ENCODE data around the gene GRAMD1A.

Gene GRAMD1A

GRCh38 chr19:35059006-35059798, 59.1 kb downstream of the GRAMD1A start:
- intact Hi-C loops (cut with DNase I; ENCODE audit: low total_unique reads) = no loop called here
- TF ChIP-seq CTCF (IDR thresholded peaks at IDR 0.05) = no peak

GRCh38 chr19:35059799-35060091, 59.6 kb downstream of the GRAMD1A start:
- no peaks in the 10 kb centered on the region for H3K4me1 ChIP-seq
- TF ChIP-seq CTCF (IDR thresholded peaks at IDR 0.05) = no peak
- H3K36me3 ChIP-seq = no peaks in the 10 kb centered on the region
- intact Hi-C loops (cut with DNase I; ENCODE audit: low total_unique reads) = loop anchor here (10.0 kb wide), 1 partner anchor 215 kb away; no protein-coding TSS in a partner anchor
- no peaks in the 10 kb centered on the region for H3K9me3 ChIP-seq
- no peak overlapping the region for H3K27ac ChIP-seq
- no peak for DNase-seq
- peaks cover 0 to 26% of the 10 kb centered on the region in 2 donors for H3K27me3 ChIP-seq
- H3K4me3 ChIP-seq = no peak overlapping the region

More at GRCh38 chr19:35059006-35059798, 59.1 kb downstream of the GRAMD1A start:
- no peak for DNase-seq
- H3K9me3 ChIP-seq = no peaks in the 10 kb centered on the region
- no peaks in the 10 kb centered on the region for H3K36me3 ChIP-seq
- H3K27ac ChIP-seq = no peak overlapping the region
- peaks cover 0 to 31% of the 10 kb centered on the region in 2 donors for H3K27me3 ChIP-seq
- no peaks in the 10 kb centered on the region for H3K4me1 ChIP-seq
- H3K4me3 ChIP-seq = no peak overlapping the region

- H3K27ac ChIP-seq = no peak overlapping the region
- DNase-seq = no peak
- H3K36me3 ChIP-seq = no peaks in the 10 kb centered on the region
- no peak for TF ChIP-seq CTCF (IDR thresholded peaks at IDR 0.05)
- peaks cover 0 to 25% of the 10 kb centered on the region in 2 donors for H3K27me3 ChIP-seq
- H3K4me1 ChIP-seq = no peaks in the 10 kb centered on the region
- H3K4me3 ChIP-seq = no peak overlapping the region
- no peaks in the 10 kb centered on the region for H3K9me3 ChIP-seq
- intact Hi-C loops (cut with DNase I; ENCODE audit: low total_unique reads) = loop anchor here (10.0 kb wide), 1 partner anchor 214 kb away; no protein-coding TSS in a partner anchor
These were observed 60.2 kb downstream of the GRAMD1A start for GRCh38 chr19:35060160-35060855.

- no peak for DNase-seq
- Histone ChIP-seq H3K4me1 (no peaks in the 10 kb centered on the region), H3K9me3 (no peaks in the 10 kb centered on the region), H3K27me3 (peaks cover 0 to 24% of the 10 kb centered on the region in 2 donors), H3K4me3 (no peak overlapping the region), H3K27ac (no peak overlapping the region), H3K36me3 (no peaks in the 10 kb centered on the region)
- intact Hi-C loops (cut with DNase I; ENCODE audit: low total_unique reads) = loop anchor here (10.0 kb wide), 1 partner anchor 213 kb away; no protein-coding TSS in a partner anchor
- TF ChIP-seq CTCF (IDR thresholded peaks at IDR 0.05) = no peak
These were observed 61.7 kb downstream of the GRAMD1A start for GRCh38 chr19:35061583-35062373.

GRCh38 chr19:35062942-35063341, 62.8 kb downstream of the GRAMD1A start:
- Histone ChIP-seq H3K4me3 (no peak overlapping the region), H3K36me3 (no peaks in the 10 kb centered on the region), H3K27ac (no peak overlapping the region), H3K27me3 (peaks cover 0 to 24% of the 10 kb centered on the region in 2 donors), H3K9me3 (no peaks in the 10 kb centered on the region), H3K4me1 (no peaks in the 10 kb centered on the region)
- TF ChIP-seq CTCF (IDR thresholded peaks at IDR 0.05) = no peak
- intact Hi-C loops (cut with DNase I; ENCODE audit: low total_unique reads) = loop anchor here (10.0 kb wide), 1 partner anchor 212 kb away; no protein-coding TSS in a partner anchor
- DNase-seq = no peak

Data from tibial artery (tissue), 4 donors.